GM23338 (cell line): Measurements from ENCODE around the gene ACTA2. TPM values are rescaled to one million over a fixed set of nuclear protein-coding genes. Genes with fewer than 3 reads are reported as not detected.

ENCODE experiments used
- ATAC-seq: fragments of 200-7000 bp; cut with Tn5 transposase; 3 replicates; pipeline ENCODE4 v1.9.1; 2020
- DNase-seq: peaks from one replicate; pipeline ENCODE4 v3.0.0-alpha.2; 2015; ENCODE audit warnings: low spot score
- H2AFZ ChIP-seq: fragments of 200-600 bp; sonication (generic); 2 replicates; pipeline ENCODE4 v1.8.0; 2016; ENCODE audit warnings: antibody characterized with exemption, mild to moderate bottlenecking, moderate library complexity
- H3F3A ChIP-seq: fragments of 200-600 bp; sonication (generic); replicated peaks from 2 replicates; pipeline ENCODE4 v1.8.0; 2017; ENCODE audit warnings: antibody characterized with exemption, mixed run types, low read depth
- H3K27ac ChIP-seq: fragments of 200-600 bp; sonication (generic); 2 replicates; pipeline ENCODE4 v1.6.1; 2016; ENCODE audit warnings: low read depth
- H3K27me3 ChIP-seq: fragments of 200-600 bp; sonication (generic); 2 replicates; pipeline ENCODE4 v1.8.0; 2016; ENCODE audit warnings: mild to moderate bottlenecking, mixed run types, moderate library complexity; ENCODE audit not compliant: insufficient read depth
- H3K36me3 ChIP-seq: fragments of 200-600 bp; sonication (generic); 2 replicates; pipeline ENCODE4 v1.8.0; 2016; ENCODE audit warnings: mild to moderate bottlenecking; ENCODE audit not compliant: insufficient read depth
- H3K4me1 ChIP-seq: fragments of 200-600 bp; sonication (generic); 2 replicates; pipeline ENCODE4 v1.8.0; 2016; ENCODE audit warnings: mild to moderate bottlenecking, moderate library complexity; ENCODE audit not compliant: insufficient read depth
- H3K4me2 ChIP-seq: fragments of 200-600 bp; sonication (generic); 2 replicates; pipeline ENCODE4 v1.7.1; 2017; ENCODE audit warnings: mixed run types
- H3K4me3 ChIP-seq: fragments of 200-600 bp; sonication (generic); 2 replicates; pipeline ENCODE4 v1.6.1; 2016; ENCODE audit warnings: mixed run types
- H3K79me2 ChIP-seq: fragments of 200-600 bp; sonication (generic); replicated peaks from 2 replicates; pipeline ENCODE4 v1.8.0; 2017; ENCODE audit warnings: mild to moderate bottlenecking; ENCODE audit not compliant: insufficient read depth
- H3K9me2 ChIP-seq: fragments of 200-600 bp; sonication (generic); 2 replicates; pipeline ENCODE4 v1.8.0; 2017; ENCODE audit not compliant: insufficient read depth
- H4K20me1 ChIP-seq: fragments of 200-600 bp; sonication (generic); replicated peaks from 2 replicates; pipeline ENCODE4 v1.8.0; 2017; ENCODE audit warnings: mild to moderate bottlenecking; ENCODE audit not compliant: insufficient read depth
- H3K27ac Mint-ChIP-seq: 2 replicates; pipeline ENCODE4 v1.8.0; 2020; ENCODE audit warnings: inconsistent platforms, mild to moderate bottlenecking, moderate library complexity, mixed read lengths
- H3K27me3 Mint-ChIP-seq: 3 replicates; pipeline ENCODE4 v1.8.0; 2022; ENCODE audit warnings: low read depth, mild to moderate bottlenecking, moderate library complexity, mixed read lengths, inconsistent platforms; ENCODE audit not compliant: insufficient read depth, poor library complexity
- H3K36me3 Mint-ChIP-seq: 3 replicates; pipeline ENCODE4 v1.8.0; 2021; ENCODE audit warnings: low read depth, mild to moderate bottlenecking, inconsistent platforms, moderate library complexity, mixed read lengths
- H3K4me1 Mint-ChIP-seq: 3 replicates; pipeline ENCODE4 v1.8.0; 2020; ENCODE audit warnings: mild to moderate bottlenecking, inconsistent platforms, mixed read lengths
- H3K4me3 Mint-ChIP-seq: 3 replicates; pipeline ENCODE4 v1.8.0; 2021; ENCODE audit warnings: moderate library complexity, mild to moderate bottlenecking, inconsistent platforms, mixed read lengths
- H3K9me3 Mint-ChIP-seq: 3 replicates; pipeline ENCODE4 v1.8.0; 2020; ENCODE audit warnings: moderate library complexity, mild to moderate bottlenecking, inconsistent platforms, mixed read lengths
- CREB1 ChIP-seq: fragments of 250-450 bp; sonication (Bioruptor Pico); IDR thresholded peaks from 2 replicates; pipeline ENCODE4 v1.5.0; 2020; ENCODE audit warnings: low read depth, mild to moderate bottlenecking, moderate library complexity
- ETS1 ChIP-seq: IDR thresholded peaks from 2 replicates; pipeline ENCODE4 v1.6.1; 2016; ENCODE audit warnings: antibody characterized with exemption
- EZH2 ChIP-seq: fragments of 200-600 bp; sonication (generic); IDR thresholded peaks from one replicate; pipeline ENCODE4 v1.8.0; 2017; ENCODE audit warnings: antibody characterized with exemption, mild to moderate bottlenecking, low read depth; ENCODE audit not compliant: unreplicated experiment
- EZH2phosphoT487 ChIP-seq: fragments of 200-600 bp; sonication (generic); IDR thresholded peaks from one replicate; pipeline ENCODE4 v1.8.1; 2018; ENCODE audit warnings: antibody characterized with exemption; ENCODE audit not compliant: unreplicated experiment
- JUNB ChIP-seq: IDR thresholded peaks from one replicate; pipeline ENCODE4 v1.6.1; 2016; ENCODE audit warnings: antibody characterized with exemption; ENCODE audit not compliant: unreplicated experiment
- NANOG ChIP-seq: IDR thresholded peaks from 2 replicates; pipeline ENCODE4 v1.6.1; 2016; ENCODE audit warnings: antibody characterized with exemption, borderline replicate concordance
- POLR2AphosphoS5 ChIP-seq: IDR thresholded peaks from 2 replicates; pipeline ENCODE4 v1.6.1; 2016; ENCODE audit warnings: antibody characterized with exemption, low read depth
- REST ChIP-seq: IDR thresholded peaks from one replicate; pipeline ENCODE4 v1.6.1; 2018; ENCODE audit warnings: antibody characterized with exemption; ENCODE audit not compliant: unreplicated experiment
- STAT1 ChIP-seq: IDR thresholded peaks from one replicate; pipeline ENCODE4 v1.6.1; 2016; ENCODE audit warnings: antibody characterized with exemption; ENCODE audit not compliant: unreplicated experiment
- ZNF114 ChIP-seq: fragments of 250-450 bp; sonication (Bioruptor Pico); IDR thresholded peaks from 2 replicates; pipeline ENCODE4 v1.5.0; 2020; ENCODE audit warnings: mild to moderate bottlenecking, moderate library complexity
- polyA plus RNA-seq: library from polyadenylated mRNA; unstranded; fragments of >200 nt; fragmentation: Nextera tagmentation; extraction: Ambion mirVana; gene quantifications from 2 replicates; pipeline ENCODE4 v1.2.1, GENCODE V29; 2016
- total RNA-seq: library from RNA; depleted of rRNA; stranded (reverse); fragments of >200 nt; shearing (Covaris generic); gene quantifications from 2 replicates; pipeline ENCODE4 v1.2.3, GENCODE V29; 2014

The ACTA2 gene
- total and polyA plus RNA-seq, 2 experiments from 2014 or later, result 3.4 to 9.4 TPM

GRCh38 chr10:88893611-88894010 is 59.0 kb downstream of the ACTA2 start (continued):
- TF ChIP-seq CREB1 (CRISPR knock-in tag) (no peak), REST (no peak), NANOG (no peak), STAT1 (no peak), JUNB (no peak), EZH2 (no peak)

GRCh38 chr10:88892222-88892967 is 60.2 kb downstream of the ACTA2 start:
- peaks cover 24% of the 10 kb centered on the region for H3K4me1 Mint-ChIP-seq
- H3K27ac ChIP-seq, result no peak overlapping the region
- 0 out of 2 replicates have a peak, but pooled peaks have one; percentile 8 for TF ChIP-seq CREB1 (CRISPR knock-in tag)
- TF ChIP-seq POLR2AphosphoS5, result no peak
- peak overlapping the region; percentile 5; the same call in 1 of the 2 replicates for H3K27ac Mint-ChIP-seq
- H3K4me1 ChIP-seq, result no peaks in the 10 kb centered on the region; the same call in 1 of the 2 replicates
- ATAC-seq (peak; percentile 77), DNase-seq (peak; percentile 51)
- no peak overlapping the region for H3K4me3 ChIP-seq
- H3F3A ChIP-seq, result no peaks in the 10 kb centered on the region
- no peak overlapping the region for H2AFZ ChIP-seq
- H4K20me1 ChIP-seq, result no peaks in the 10 kb centered on the region
- no peaks in the 10 kb centered on the region for H3K79me2 ChIP-seq
- H3K9me2 ChIP-seq, result no peaks in the 10 kb centered on the region
- H3K4me2 ChIP-seq, result 0 out of 2 replicates have a peak overlapping the region, but pooled peaks have one; percentile 7
- H3K4me3 Mint-ChIP-seq, result no peak overlapping the region
- no peaks in the 10 kb centered on the region for H3K36me3 ChIP-seq
- H3K36me3 Mint-ChIP-seq, result no peaks in the 10 kb centered on the region
- no peaks in the 10 kb centered on the region for H3K27me3 Mint-ChIP-seq
- no peaks in the 10 kb centered on the region; the same call in 2 of the 3 replicates for H3K9me3 Mint-ChIP-seq
- H3K27me3 ChIP-seq, result no peaks in the 10 kb centered on the region

- no peak overlapping the region for H3K4me3 ChIP-seq
- peaks cover 4% of the 10 kb centered on the region; the same call in 1 of the 2 replicates for H3K4me1 ChIP-seq
- no peak overlapping the region for H3K27ac Mint-ChIP-seq
- H2AFZ ChIP-seq, result no peak overlapping the region
- H3K79me2 ChIP-seq, result no peaks in the 10 kb centered on the region
- no peaks in the 10 kb centered on the region for H4K20me1 ChIP-seq
- H3K9me2 ChIP-seq, result no peaks in the 10 kb centered on the region
- ATAC-seq (no peak), DNase-seq (no peak)
- H3K9me3 Mint-ChIP-seq, result no peaks in the 10 kb centered on the region; the same call in 2 of the 3 replicates
- H3K36me3 Mint-ChIP-seq, result no peaks in the 10 kb centered on the region
- no peaks in the 10 kb centered on the region for H3K27me3 Mint-ChIP-seq
- no peaks in the 10 kb centered on the region for H3K27me3 ChIP-seq
- no peaks in the 10 kb centered on the region for H3K36me3 ChIP-seq
- no peak overlapping the region for H3K4me2 ChIP-seq
- no peak overlapping the region for H3K4me3 Mint-ChIP-seq
- H3K4me1 Mint-ChIP-seq, result peaks cover 24% of the 10 kb centered on the region
- no peak overlapping the region for H3K27ac ChIP-seq
- H3F3A ChIP-seq, result no peaks in the 10 kb centered on the region
- TF ChIP-seq JUNB (no peak), REST (no peak), EZH2phosphoT487 (no peak), EZH2 (no peak), ETS1 (no peak), CREB1 (CRISPR knock-in tag) (no peak), ZNF114 (no peak), STAT1 (no peak)
Measured at GRCh38 chr10:88890681-88891381, 61.7 kb downstream of the ACTA2 start.
